Caki2 (cell line): ENCODE measurements around the gene DIAPH1. TPM values are rescaled to one million over a fixed set of nuclear protein-coding genes. Genes with fewer than 3 reads are reported as not detected.
A peak's percentile ranks its signal among the peaks of the same experiment; 100 is the strongest.

ENCODE experiments used
- DNase-seq: peaks from one replicate; pipeline ENCODE4 v3.0.0-alpha.2; 2015; ENCODE audit warnings: low read depth
- in situ Hi-C: cut with HindIII; loops from 2 replicates; pipeline ENCODE4 v1.10.0; 2016; ENCODE audit warnings: low sequenced_read_pairs, low pct_unique_long_range_greater_than_20kb, mixed read lengths
- total RNA-seq: library from RNA; depleted of rRNA; stranded (reverse); fragments of >200 nt; shearing (Covaris generic); gene quantifications from 2 replicates; pipeline ENCODE4 v1.2.3, GENCODE V29; 2014; ENCODE audit warnings: low replicate concordance

Gene DIAPH1
- total RNA-seq, 1 experiment from 2014 or later = 17.0 TPM

DNA sequence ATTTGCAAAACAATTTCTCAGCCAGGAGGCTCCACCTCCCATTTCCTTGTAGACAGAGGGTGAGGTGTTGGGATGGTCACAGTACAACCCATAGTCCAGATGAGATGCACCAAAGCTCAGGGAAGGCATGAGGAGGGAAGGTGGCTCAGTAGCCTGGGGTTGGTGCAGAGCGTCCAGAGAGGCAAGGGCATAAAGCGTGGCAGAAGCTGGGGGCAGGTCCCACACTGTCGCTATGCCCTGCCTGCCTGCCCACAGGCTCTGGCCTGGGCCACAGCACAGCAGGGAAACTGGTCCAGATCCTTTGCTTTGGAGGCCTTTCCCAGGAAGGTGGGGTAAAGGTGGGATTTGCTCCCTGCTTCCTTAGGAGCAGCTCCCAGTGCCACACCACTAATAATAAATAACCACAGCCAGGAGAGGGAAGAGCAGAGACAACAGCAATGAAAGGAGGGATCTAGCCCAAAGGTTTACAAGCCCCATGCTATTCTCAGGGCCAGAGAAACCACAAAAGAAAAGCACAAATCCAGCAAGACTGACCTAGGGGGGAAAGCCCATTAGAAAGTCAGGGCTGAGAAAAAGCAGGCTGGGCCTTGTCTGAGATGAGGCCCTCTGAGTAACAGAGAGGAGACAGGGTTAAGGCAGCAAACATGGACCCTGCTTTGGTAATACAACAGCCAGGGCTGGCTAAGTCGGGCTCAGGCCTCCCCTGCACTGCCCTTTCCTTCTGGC, 102.7 kb downstream of the DIAPH1 start:
- in situ Hi-C loops = no loop called here

DNA sequence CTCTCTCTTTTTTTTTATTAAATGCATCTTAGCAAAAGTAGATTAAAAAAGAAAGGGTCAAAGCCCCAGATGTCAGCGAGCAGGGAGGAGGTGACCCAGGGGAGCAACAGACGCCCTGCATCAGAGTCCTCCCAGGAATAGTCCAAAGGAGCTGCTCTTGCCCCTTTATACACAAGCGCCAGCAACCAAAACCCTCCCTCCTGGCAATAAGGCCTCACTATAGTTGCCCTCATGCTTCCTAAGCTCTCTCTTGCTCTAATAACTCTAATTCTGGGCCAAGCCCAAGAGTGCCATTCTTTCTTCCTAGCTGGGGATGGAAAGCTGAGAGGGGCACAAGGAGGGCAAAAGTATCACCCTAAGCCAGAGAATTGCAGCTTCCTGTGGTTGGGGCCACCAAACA, 103.7 kb downstream of the DIAPH1 start:
- in situ Hi-C loops = no loop called here
- no peak for DNase-seq

More for the DNA sequence above, 102.7 kb downstream of the DIAPH1 start:
- no peak for DNase-seq

DNA sequence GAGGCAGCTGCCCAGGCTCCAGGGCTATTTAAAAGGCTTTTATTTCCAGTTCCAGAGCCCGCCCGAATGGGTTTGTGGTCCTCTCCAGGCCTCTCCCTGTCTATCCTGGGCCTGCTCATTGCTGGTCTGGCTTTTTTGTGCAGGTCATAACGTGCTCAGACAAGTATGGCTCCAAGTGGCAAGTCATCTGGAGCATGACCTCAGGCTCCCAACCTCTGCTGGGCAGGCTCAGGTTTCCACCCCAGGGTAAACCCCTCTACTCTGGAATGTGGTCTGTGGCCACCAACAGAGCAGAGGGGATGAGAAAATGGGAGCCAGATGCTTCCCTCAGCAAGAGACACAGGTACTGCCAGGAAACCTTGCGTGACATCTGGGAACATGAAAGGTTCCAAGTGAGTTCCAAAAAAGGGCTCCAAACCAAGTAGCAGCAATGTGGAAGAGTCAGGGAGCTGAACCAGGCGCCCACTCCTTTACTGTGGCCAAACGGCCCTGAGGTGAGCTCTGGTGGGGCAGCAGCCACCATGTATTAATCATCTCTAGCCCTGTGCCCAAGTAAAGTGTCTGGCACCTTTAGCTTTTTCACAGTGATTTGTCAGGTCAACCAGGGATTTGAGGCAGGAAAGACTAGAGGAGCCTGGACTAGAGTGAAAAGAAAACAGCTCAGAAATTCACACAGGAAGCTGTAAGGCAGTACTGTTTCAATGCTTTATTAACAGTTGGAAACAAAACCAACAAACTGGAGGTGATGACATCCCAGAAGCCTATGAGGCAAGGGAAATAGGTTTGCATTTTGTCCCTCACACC, 104.3 kb downstream of the DIAPH1 start:
- in situ Hi-C loops = no loop called here
- DNase-seq = no peak

DNA sequence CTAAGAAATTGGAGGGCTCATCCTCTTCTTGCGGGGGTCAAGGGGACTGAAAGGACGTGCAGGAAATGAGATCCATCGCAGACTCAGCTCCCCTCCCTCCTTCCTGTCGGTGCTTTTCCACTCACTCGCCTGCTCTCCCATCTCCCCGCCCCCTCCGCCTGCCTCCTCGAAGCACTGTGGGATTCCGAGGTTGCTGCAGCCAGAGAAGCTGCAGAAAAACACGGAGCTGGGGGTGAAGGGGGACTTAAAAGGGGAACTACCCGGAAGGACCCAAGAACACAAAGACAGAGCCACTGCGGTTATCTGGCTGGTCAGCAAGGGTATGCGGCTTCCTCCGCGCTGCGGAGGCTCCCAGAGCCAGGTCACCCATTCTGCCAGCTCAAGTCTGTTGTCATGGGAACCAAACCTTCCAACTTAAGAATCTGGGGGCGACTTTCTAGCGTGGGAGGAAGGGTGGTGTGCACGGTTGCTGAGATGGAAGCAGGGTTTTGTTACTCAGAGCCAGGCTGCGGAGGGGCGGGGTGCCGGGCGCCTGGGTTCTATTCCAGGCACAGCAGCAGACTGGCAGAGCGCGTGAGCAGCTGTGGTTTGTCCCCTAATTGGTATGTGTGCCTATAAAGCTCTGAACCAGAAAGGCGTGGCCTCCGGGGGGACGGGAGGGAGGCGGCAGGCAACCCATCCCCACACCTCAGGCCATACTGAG, 105.0 kb downstream of the DIAPH1 start:
- in situ Hi-C loops = no loop called here

DNA sequence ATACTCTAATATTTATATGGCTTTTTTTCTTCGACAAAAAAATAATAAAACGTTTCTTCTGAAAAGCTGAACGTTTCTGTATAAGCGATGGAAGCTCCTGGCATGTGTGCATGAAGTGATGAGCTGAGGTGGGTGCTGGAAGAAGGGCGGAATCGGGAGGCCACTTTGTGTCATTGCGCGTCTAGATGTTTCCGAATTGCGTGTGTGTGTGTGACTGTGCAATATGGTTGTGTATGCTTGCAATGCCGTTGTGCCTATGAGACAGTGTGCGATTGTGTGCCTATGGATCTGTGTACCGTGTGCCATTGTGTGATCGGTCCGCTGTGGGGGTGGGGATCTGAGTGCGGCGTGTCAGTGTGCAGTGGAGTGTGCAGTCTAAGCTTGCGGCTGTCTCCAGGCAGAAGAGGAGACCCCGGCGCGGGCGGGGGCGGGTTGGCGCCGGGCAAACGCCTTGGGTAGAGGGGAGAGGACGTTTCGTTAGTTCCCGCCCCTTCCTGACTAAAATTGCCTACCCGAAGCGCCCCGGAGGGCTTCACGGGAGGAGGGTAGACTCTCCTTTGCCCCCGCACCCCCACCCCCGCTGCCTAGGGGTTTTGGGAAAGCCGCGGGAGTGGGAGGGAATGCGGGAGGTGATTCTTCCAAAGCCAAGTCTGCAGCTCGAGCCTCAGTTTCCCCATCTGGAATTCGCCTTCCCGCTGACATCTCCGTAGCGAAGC, 105.7 kb downstream of the DIAPH1 start:
- peak; percentile 48 for DNase-seq
- in situ Hi-C loops = no loop called here

More for the DNA sequence above, 105.0 kb downstream of the DIAPH1 start:
- peak; percentile 86 for DNase-seq

DNA sequence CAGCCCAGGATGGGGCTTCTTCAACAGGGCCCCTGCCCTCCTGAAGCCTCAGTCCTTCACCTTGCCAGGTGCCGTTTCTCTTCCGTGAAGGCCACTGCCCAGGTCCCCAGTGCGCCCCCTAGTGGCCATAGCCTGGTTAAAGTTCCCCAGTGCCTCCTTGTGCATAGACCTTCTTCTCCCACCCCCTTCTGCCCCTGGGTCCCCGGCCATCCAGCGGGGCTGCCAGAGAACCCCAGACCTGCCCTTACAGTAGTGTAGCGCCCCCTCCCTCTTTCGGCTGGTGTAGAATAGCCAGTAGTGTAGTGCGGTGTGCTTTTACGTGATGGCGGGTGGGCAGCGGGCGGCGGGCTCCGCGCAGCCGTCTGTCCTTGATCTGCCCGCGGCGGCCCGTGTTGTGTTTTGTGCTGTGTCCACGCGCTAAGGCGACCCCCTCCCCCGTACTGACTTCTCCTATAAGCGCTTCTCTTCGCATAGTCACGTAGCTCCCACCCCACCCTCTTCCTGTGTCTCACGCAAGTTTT, 106.3 kb downstream of the DIAPH1 start:
- in situ Hi-C loops = no loop called here
- DNase-seq = peak; percentile 59

GRCh38 chr5:141511771-141512325, 107.0 kb downstream of the DIAPH1 start:
- DNase-seq = no peak
- in situ Hi-C loops = no loop called here

DNA sequence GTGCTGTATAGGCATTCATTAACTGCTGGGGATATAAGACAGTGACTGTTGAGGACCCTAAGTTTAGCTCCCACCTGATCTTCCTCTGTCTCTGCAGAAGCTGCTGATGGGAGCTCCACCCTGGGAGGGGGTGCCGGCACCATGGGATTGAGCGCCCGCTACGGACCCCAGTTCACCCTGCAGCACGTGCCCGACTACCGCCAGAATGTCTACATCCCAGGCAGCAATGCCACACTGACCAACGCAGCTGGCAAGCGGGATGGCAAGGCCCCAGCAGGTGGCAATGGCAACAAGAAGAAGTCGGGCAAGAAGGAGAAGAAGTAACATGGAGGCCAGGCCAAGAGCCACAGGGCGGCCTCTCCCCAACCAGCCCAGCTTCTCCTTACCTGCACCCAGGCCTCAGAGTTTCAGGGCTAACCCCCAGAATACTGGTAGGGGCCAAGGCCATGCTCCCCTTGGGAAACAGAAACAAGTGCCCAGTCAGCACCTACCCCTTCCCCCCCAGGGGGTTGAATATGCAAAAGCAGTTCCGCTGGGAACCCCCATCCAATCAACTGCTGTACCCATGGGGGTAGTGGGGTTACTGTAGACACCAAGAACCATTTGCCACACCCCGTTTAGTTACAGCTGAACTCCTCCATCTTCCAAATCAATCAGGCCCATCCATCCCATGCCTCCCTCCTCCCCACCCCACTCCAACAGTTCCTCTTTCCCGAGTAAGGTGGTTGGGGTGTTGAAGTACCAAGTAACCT, 107.8 kb downstream of the DIAPH1 start:
- DNase-seq = no peak
- in situ Hi-C loops = no loop called here

DNA sequence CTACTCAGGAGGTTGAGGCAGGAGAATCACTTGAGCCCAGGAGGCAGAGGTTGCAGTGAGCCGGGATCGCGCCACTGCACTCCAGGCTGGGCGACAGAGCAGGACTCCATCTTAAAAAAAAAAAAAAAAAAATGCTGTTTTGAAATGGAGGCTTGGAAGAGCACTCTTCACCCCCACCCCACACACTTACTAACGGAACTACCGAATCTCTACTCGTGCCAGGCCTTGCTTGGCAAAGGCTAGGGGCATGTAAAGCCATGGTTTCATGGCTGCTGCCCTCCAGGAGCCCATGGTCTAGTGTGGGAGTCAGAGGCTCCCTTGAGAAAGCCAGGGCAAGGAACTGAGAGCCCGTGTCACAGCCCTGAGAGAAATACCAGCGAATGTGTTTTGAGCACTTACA, 108.6 kb downstream of the DIAPH1 start:
- in situ Hi-C loops = no loop called here
- no peak for DNase-seq

DNA sequence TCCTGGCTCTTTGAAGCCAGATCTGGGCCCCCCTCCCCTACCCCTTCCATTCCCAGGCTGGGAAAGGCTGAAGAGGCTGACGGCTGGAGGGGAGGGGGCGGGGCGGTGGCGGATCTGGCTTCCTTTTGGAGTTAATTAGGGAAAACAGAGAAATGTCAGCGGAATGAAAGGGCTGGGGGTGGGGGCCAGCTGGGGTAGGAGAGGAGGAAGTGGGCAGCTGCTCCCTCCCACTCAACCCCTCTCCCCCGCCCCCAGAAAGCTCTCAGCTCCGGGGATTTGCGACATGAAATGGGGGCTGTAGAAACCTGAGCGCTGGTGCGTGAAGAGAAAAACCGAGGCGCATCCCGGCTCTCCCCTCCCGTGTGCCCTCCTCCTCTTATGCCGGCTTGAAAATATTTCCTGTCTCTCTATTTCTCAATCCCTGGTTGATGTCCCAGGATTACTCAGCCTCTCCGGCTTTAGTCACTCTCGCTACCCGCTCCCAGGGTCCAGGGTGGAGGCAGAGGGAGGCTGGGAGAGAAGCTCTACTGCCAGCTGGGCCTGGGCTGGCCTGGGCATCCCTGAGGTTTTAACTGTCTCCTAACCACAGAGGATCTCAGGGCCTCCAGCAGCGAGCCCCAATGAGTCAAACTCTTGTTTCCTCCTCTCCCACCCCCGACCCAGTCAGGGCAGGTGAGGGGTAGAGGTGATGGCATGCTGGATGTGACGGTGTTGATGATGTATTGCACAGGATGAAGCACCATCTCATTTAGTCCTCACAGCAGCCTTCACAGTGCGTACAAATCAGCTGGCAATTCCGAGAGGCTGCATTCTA, 109.8 kb downstream of the DIAPH1 start:
- in situ Hi-C loops = no loop called here
- peak; percentile 35 for DNase-seq

- DNase-seq = no peak
- in situ Hi-C loops = no loop called here
Observed at GRCh38 chr5:141508440-141508797, 110.4 kb downstream of the DIAPH1 start.

GRCh38 chr5:141507387-141508091, 111.3 kb downstream of the DIAPH1 start:
- in situ Hi-C loops = no loop called here
- no peak for DNase-seq

DNA sequence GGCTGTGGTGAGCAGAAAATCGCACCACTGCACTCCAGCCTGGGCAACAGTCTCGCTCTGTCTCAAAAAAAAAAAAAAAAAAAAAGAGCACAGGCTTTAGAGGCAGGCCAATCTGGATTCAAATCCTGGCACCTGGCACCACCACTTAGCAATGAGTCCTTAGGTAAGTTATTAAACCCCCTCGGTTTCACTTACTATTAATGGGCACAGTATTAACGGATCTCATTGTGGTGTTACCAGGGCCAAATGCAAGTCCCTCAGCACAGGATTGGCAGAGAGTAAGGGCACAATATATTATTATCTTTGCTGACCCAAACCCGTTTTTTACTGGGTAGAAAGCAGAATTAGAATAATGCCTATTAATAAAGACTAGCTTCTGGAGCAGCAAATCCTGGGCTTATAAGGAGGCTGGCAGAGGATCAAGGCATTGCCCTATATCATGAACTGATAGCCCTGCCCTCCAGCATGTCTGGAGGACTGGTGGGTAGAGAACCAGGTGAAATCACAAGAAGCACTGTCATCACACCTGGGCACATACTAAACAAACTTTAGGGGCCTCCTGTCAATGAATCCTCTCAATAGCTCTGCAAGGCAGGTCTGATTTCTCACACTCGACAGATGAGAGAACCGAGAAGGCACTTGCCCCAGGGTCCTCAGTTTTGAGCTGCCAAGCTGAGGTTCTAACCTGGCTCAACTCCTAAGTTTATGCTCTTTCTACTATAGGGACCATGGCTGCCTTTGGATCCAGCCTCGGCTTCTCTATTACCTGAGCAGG, 112.2 kb downstream of the DIAPH1 start:
- no peak for DNase-seq
- in situ Hi-C loops = no loop called here

DNA sequence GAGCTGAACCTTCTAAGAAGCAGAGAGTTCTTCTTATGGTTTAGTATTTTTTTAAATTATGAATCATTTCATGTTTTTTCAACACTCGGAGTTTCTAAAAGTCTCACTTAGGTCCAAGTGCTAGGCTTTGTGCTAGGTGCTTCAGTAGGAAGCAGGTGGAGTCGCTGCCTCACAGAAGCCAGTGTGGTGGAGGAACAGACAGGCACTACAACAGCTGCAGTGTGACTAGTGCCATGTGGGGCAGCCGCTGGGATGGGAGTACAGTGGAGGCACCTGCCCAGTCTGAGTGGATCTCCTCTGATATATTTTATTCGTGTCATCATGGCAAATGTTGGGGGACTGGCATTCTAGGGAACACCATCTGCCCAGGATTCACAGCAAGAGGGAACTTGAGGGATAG, 114.6 kb downstream of the DIAPH1 start:
- DNase-seq = no peak
- in situ Hi-C loops = no loop called here

DNA sequence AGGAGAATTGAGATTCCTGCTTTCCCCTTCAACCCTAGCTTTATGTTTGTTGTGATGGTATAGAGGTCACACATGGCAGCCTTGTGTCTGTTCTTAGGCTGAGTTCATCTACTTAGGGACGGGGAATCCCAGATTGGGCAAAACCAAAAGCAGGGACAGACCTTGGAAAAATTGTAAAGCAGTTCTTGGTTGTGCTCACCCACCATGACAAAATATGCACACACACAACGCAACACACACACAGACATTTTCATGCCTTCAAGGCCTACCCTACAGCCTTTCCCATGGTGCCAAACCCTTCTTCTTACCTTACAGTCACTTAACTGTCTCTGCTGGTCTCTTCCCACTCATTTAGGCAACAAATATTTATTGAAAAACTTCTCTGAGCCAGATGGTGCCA, 115.1 kb downstream of the DIAPH1 start:
- no peak for DNase-seq
- in situ Hi-C loops = no loop called here
